ENCODE measurements around the gene RABL6.

The RABL6 gene

GRCh38 chr9:136860933-136861873, 53.5 kb downstream of the RABL6 start:
- peak; percentile 67 for TF ChIP-seq POLR2AphosphoS5 (IDR thresholded peaks at IDR 0.05; ENCODE audit: low read depth, low read length)
- TF ChIP-seq FOXP2 (optimal IDR thresholded peaks at IDR 0.05; ENCODE audit: borderline replicate concordance, extremely low read depth, extremely low read length, insufficient read depth), result no peak

- TF ChIP-seq TAF1 (IDR thresholded peaks at IDR 0.05; ENCODE audit: borderline replicate concordance, insufficient read depth, low read length) (no peak), REST (IDR thresholded peaks at IDR 0.05; ENCODE audit: insufficient read depth in 1 of 2, low read depth in 2 of 2, low read length in 2 of 2) (no peak), POLR2AphosphoS5 (IDR thresholded peaks at IDR 0.05; ENCODE audit: low read depth, low read length) (no peak), SIN3A (IDR thresholded peaks at IDR 0.05; ENCODE audit: borderline replicate concordance, insufficient read depth, low read length) (no peak), FOXP2 (optimal IDR thresholded peaks at IDR 0.05; ENCODE audit: borderline replicate concordance, extremely low read depth, extremely low read length, insufficient read depth) (no peak)
These were observed 54.2 kb downstream of the RABL6 start for GRCh38 chr9:136861874-136862457.

GRCh38 chr9:136862849-136863622, 55.3 kb downstream of the RABL6 start:
- TF ChIP-seq REST (IDR thresholded peaks at IDR 0.05; ENCODE audit: insufficient read depth in 1 of 2, low read depth in 2 of 2, low read length in 2 of 2) (no peak), TAF1 (IDR thresholded peaks at IDR 0.05; ENCODE audit: borderline replicate concordance, insufficient read depth, low read length) (no peak), POLR2AphosphoS5 (IDR thresholded peaks at IDR 0.05; ENCODE audit: low read depth, low read length) (no peak), FOXP2 (optimal IDR thresholded peaks at IDR 0.05; ENCODE audit: borderline replicate concordance, extremely low read depth, extremely low read length, insufficient read depth) (no peak), SIN3A (IDR thresholded peaks at IDR 0.05; ENCODE audit: borderline replicate concordance, insufficient read depth, low read length) (no peak)

- TF ChIP-seq POLR2AphosphoS5 (IDR thresholded peaks at IDR 0.05; ENCODE audit: low read depth, low read length) (no peak), FOXP2 (optimal IDR thresholded peaks at IDR 0.05; ENCODE audit: borderline replicate concordance, extremely low read depth, extremely low read length, insufficient read depth) (no peak), REST (IDR thresholded peaks at IDR 0.05; ENCODE audit: insufficient read depth in 1 of 2, low read depth in 2 of 2, low read length in 2 of 2) (no peak), TAF1 (IDR thresholded peaks at IDR 0.05; ENCODE audit: borderline replicate concordance, insufficient read depth, low read length) (no peak)
These were observed 56.0 kb downstream of the RABL6 start for GRCh38 chr9:136863623-136864273.

All from PFSK-1 (cell line).